Endothelial cell of umbilical vein (primary cell): Measurements from ENCODE around the gene CEP170. TPM values are rescaled to one million over a fixed set of nuclear protein-coding genes. Genes with fewer than 3 reads are reported as not detected.
A peak's percentile ranks its signal among the peaks of the same experiment; 100 is the strongest.

Source experiments
- BruUV-seq: library from RNA; stranded (reverse); fragments of 400-500 nt; replicated peaks from 2 replicates; lab custom pipeline; 2021; lab: Mats Ljungman, UMichigan
- CTCF ChIA-PET: fragments of 300-600, 350-600 bp; sonication (Branson Sonifier 250); formaldehyde crosslinking; loops from one replicate; lab custom pipeline; 2021; ENCODE audit warnings: antibody characterized with exemption, inconsistent platforms; lab: Charles Lee
- POLR2A ChIA-PET: fragments of 300-600, 350-600 bp; sonication (Branson Sonifier 250); formaldehyde crosslinking; loops from one replicate; lab custom pipeline; 2021; ENCODE audit warnings: antibody characterized with exemption, inconsistent platforms; lab: Charles Lee
- DNase-seq: peaks from one replicate; pipeline ENCODE4 v3.0.0-alpha.2; 2011; ENCODE audit warnings: low read depth, low spot score
- FAIRE-seq: peaks from 2 replicates; lab custom pipeline; 2011; peaks lifted over from hg19 to GRCh38; lab: Jason Lieb, UNC
- H2AFZ ChIP-seq: 2 replicates; pipeline ENCODE4 v1.6.0; 2012; ENCODE audit warnings: low read depth, low read length, control low read depth, inconsistent platforms
- H3K27ac ChIP-seq: 2 replicates; pipeline ENCODE4 v1.5.1; 2011; ENCODE audit warnings: low read depth, mild to moderate bottlenecking, control low read depth, low read length, moderate library complexity; ENCODE audit not compliant: insufficient read depth
- H3K27me3 ChIP-seq, 2 experiments: 2 replicates each; pipeline versions ENCODE4 v1.6.0 to v1.6.1; 2011; ENCODE audit warnings: low read length in 2 of 2, mixed read lengths in 1 of 2; ENCODE audit not compliant: control insufficient read depth in 2 of 2, insufficient read depth in 2 of 2
- H3K36me3 ChIP-seq, 2 experiments: 2 replicates in 1 of 2; 3 replicates in 1 of 2; pipeline ENCODE4 v1.5.1; 2011; ENCODE audit warnings: low read length in 2 of 2, mild to moderate bottlenecking in 1 of 2, moderate library complexity in 1 of 2; ENCODE audit not compliant: control insufficient read depth in 2 of 2, insufficient read depth in 2 of 2; ENCODE audit errors: extremely low read depth in 1 of 2
- H3K4me1 ChIP-seq: 3 replicates; pipeline ENCODE4 v1.5.1; 2011; ENCODE audit warnings: mild to moderate bottlenecking, low read length; ENCODE audit not compliant: control insufficient read depth, insufficient read depth; ENCODE audit errors: extremely low read depth
- H3K4me2 ChIP-seq: 2 replicates; pipeline ENCODE4 v1.6.1; 2011; ENCODE audit warnings: low read length, control low read depth, mixed read lengths; ENCODE audit not compliant: insufficient read depth
- H3K4me3 ChIP-seq, 3 experiments: fragments of 200-600 bp in 1 of 3; sonication (generic), shearing (Covaris generic) in 1 of 3; replicated peaks in 1 of 3; 2 replicates each; pipeline ENCODE4 v1.5.1; 2011 to 2016; ENCODE audit warnings: control low read depth in 3 of 3, low read length in 3 of 3, mild to moderate bottlenecking in 2 of 3, inconsistent platforms in 1 of 3, low read depth in 1 of 3, moderate library complexity in 1 of 3; ENCODE audit not compliant: insufficient read depth in 1 of 3
- H3K79me2 ChIP-seq: 2 replicates; pipeline ENCODE4 v1.6.0; 2012; ENCODE audit warnings: low read length, inconsistent platforms; ENCODE audit not compliant: control insufficient read depth, insufficient read depth
- H3K9ac ChIP-seq: replicated peaks from 2 replicates; pipeline ENCODE3; 2011; ENCODE audit warnings: low read length, control low read depth; ENCODE audit not compliant: insufficient read depth; ENCODE audit errors: extremely low read depth
- H3K9me1 ChIP-seq: replicated peaks from 3 replicates; pipeline ENCODE4 v1.6.0; 2011; ENCODE audit warnings: mild to moderate bottlenecking, low read length; ENCODE audit not compliant: control insufficient read depth, insufficient read depth; ENCODE audit errors: extremely low read depth
- H3K9me3 ChIP-seq: replicated peaks from 2 replicates; pipeline ENCODE4 v1.5.1; 2012; ENCODE audit warnings: low read length, inconsistent platforms; ENCODE audit not compliant: control insufficient read depth, insufficient read depth
- H4K20me1 ChIP-seq: replicated peaks from 2 replicates; pipeline ENCODE3; 2011; ENCODE audit warnings: mild to moderate bottlenecking, low read length; ENCODE audit not compliant: control insufficient read depth, insufficient read depth; ENCODE audit errors: extremely low read depth
- CTCF ChIP-seq, 2 donors: IDR thresholded peaks; 1 replicate in 1 of 2; 2 replicates in 1 of 2; pipeline ENCODE4 v1.5.1; 2011; ENCODE audit warnings: low read length in 2 of 2, mild to moderate bottlenecking in 2 of 2, moderate library complexity in 2 of 2, control low read depth in 1 of 2, inconsistent platforms in 1 of 2, low read depth in 1 of 2; ENCODE audit not compliant: insufficient read depth in 1 of 2; ENCODE audit errors: extremely low read depth in 1 of 2
- EZH2 ChIP-seq: IDR thresholded peaks from 2 replicates; pipeline ENCODE4 v1.6.1; 2012; ENCODE audit warnings: borderline replicate concordance, low read depth, mild to moderate bottlenecking, moderate library complexity, low read length, inconsistent platforms; ENCODE audit not compliant: severe bottlenecking
- FOS ChIP-seq: IDR thresholded peaks from 2 replicates; pipeline ENCODE4 v1.6.1; 2011; ENCODE audit warnings: mild to moderate bottlenecking, low read length, moderate library complexity, borderline replicate concordance; ENCODE audit not compliant: insufficient read depth
- GATA2 ChIP-seq: IDR thresholded peaks from 2 replicates; pipeline ENCODE4 v1.7.0; 2011; ENCODE audit warnings: low read depth, mild to moderate bottlenecking, moderate library complexity, mixed read lengths, low read length; ENCODE audit not compliant: insufficient read length, insufficient read depth
- JUN ChIP-seq: IDR thresholded peaks from 2 replicates; pipeline ENCODE4 v1.6.1; 2011; ENCODE audit warnings: borderline replicate concordance, low read depth; ENCODE audit not compliant: insufficient read length, insufficient read depth
- MYC ChIP-seq: IDR thresholded peaks from one replicate; pipeline ENCODE4 v1.6.1; 2011; ENCODE audit warnings: mild to moderate bottlenecking, low read depth, low read length
- POLR2A ChIP-seq: IDR thresholded peaks from 2 replicates; pipeline ENCODE4 v1.6.1; 2012; ENCODE audit warnings: low read depth, mild to moderate bottlenecking, control low read depth, low read length
- POLR2AphosphoS5 ChIP-seq: IDR thresholded peaks from 2 replicates; pipeline ENCODE4 v1.6.1; 2012; ENCODE audit warnings: low read depth, mild to moderate bottlenecking, control low read depth, low read length, moderate library complexity; ENCODE audit not compliant: insufficient read depth
- dilution Hi-C: fragments of 300-500 bp; cut with MboI; formaldehyde crosslinking; loops from one replicate; pipeline ENCODE4 v1.15.0; 2019; ENCODE audit warnings: low sequenced_read_pairs; ENCODE audit not compliant: extremely low pct_ligation_motif_present
- intact Hi-C: fragments of 100-400 bp; cut with micrococcal nuclease; formaldehyde crosslinking; loops from one replicate; pipeline ENCODE4 v1.10.0; 2022
- polyA plus RNA-seq, 4 experiments: library from polyadenylated mRNA; depleted of rRNA in 3 of 4; stranded (reverse) in 3 of 4; unstranded in 1 of 4; fragments of >200 nt; gene quantifications; 2 replicates each; pipeline versions ENCODE4 v1.2.1 to v1.2.3, GENCODE V29; 2011 to 2012; ENCODE audit warnings: missing spikeins in 1 of 4
- total RNA-seq: library from RNA; stranded (reverse); gene quantifications from 2 replicates; pipeline ENCODE4 v1.2.3, GENCODE V29; 2021

Gene CEP170
- total and polyA plus RNA-seq, 2 donors (not counting 3 experiments of a cell fraction or from before 2014, with no cell fraction given): 49.6 to 225 TPM

DNA sequence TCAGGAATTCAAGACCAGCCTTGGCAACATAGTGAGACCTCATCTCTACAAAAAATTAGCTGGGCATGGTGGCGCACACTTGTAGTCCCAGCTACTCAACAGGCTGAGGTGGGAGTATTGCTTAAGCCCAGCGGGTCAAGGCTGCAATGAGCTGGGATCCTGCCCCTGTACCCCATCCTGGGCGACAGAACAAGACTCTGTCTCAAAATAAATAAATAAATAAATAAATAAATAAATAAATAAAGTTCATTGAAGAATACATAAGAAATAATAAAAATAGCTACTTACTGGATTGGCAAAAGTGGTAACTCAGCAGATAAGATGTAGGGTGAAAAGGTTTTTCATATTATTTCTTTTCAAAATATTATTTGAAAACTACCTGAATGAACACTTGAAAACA is 5.9 kb downstream of the CEP170 start:
- FAIRE-seq: no peak
- CTCF ChIA-PET: no interaction called here
- no peak overlapping the region for H3K4me3 ChIP-seq
- H3K4me1 ChIP-seq: peaks cover 41% of the 10 kb centered on the region
- dilution Hi-C loops (no loop called here), intact Hi-C loops (no loop called here)
- H3K9ac ChIP-seq: no peak overlapping the region
- no peaks in the 10 kb centered on the region for H3K9me3 ChIP-seq
- H3K27me3 ChIP-seq: no peaks in the 10 kb centered on the region
- no peak overlapping the region for H2AFZ ChIP-seq
- no TSS peak for BruUV-seq
- H3K27ac ChIP-seq: no peak overlapping the region
- POLR2A ChIA-PET: no interaction called here
- DNase-seq: no peak
- H3K9me1 ChIP-seq: no peaks in the 10 kb centered on the region
- peaks cover 100% of the 10 kb centered on the region for H3K79me2 ChIP-seq
- H3K4me2 ChIP-seq: peak overlapping the region; percentile 19
- peaks cover 12% of the 10 kb centered on the region for H4K20me1 ChIP-seq
- no peak for TF ChIP-seq CTCF (IDR thresholded peaks at IDR 0.05; ENCODE audit: extremely low read depth in 1 of 2, insufficient read depth in 1 of 2, low read depth in 1 of 2, low read length in 2 of 2)
- TF ChIP-seq POLR2A: no peak
- no peak for TF ChIP-seq POLR2AphosphoS5
- TF ChIP-seq MYC: no peak
- TF ChIP-seq EZH2: no peak
- TF ChIP-seq JUN: no peak
- no peak for TF ChIP-seq GATA2
- TF ChIP-seq FOS: no peak
- no peaks in the 10 kb centered on the region for H3K36me3 ChIP-seq
